NB4 (cell line): ENCODE measurements around the gene SEMA6D.
A peak's percentile ranks its signal among the peaks of the same experiment; 100 is the strongest.

Experiments used
- DNase-seq: peaks from one replicate; pipeline ENCODE4 v3.0.0; 2010; ENCODE audit warnings: low read depth
- H3K4me3 ChIP-seq: one replicate; pipeline ENCODE4 v1.5.1; 2011; ENCODE audit warnings: mild to moderate bottlenecking, low read depth, low read length, moderate library complexity
- CTCF ChIP-seq: IDR thresholded peaks from one replicate; pipeline ENCODE4 v1.5.1; 2012; ENCODE audit warnings: low read depth, low read length
- MAX ChIP-seq: IDR thresholded peaks from 2 replicates; pipeline ENCODE4 v1.6.1; 2011; ENCODE audit warnings: low read depth, low read length
- MYC ChIP-seq: IDR thresholded peaks from 2 replicates; pipeline ENCODE4 v1.6.1; 2011; ENCODE audit warnings: low read depth, low read length
- POLR2A ChIP-seq: IDR thresholded peaks from 2 replicates; pipeline ENCODE4 v1.6.1; 2011; ENCODE audit warnings: mild to moderate bottlenecking; ENCODE audit not compliant: insufficient read length; ENCODE audit errors: extremely low read depth

SEMA6D gene

GRCh38 chr15:47691882-47692281 is 25.4 kb upstream of the SEMA6D start:
- no peak overlapping the region for H3K4me3 ChIP-seq
- TF ChIP-seq CTCF, result no peak
- TF ChIP-seq MYC, result no peak
- TF ChIP-seq MAX, result no peak
- no peak for TF ChIP-seq POLR2A
- no peak for DNase-seq

GRCh38 chr15:47696351-47696750 is 21.0 kb upstream of the SEMA6D start:
- no peak overlapping the region for H3K4me3 ChIP-seq
- TF ChIP-seq MAX, result no peak
- no peak for TF ChIP-seq POLR2A
- TF ChIP-seq CTCF, result no peak
- TF ChIP-seq MYC, result no peak
- no peak for DNase-seq

- no peak for DNase-seq
- H3K4me3 ChIP-seq, result no peak overlapping the region
- TF ChIP-seq POLR2A, result no peak
- no peak for TF ChIP-seq MAX
- no peak for TF ChIP-seq MYC
- TF ChIP-seq CTCF, result no peak
Observed at GRCh38 chr15:47705281-47705997, 11.9 kb upstream of the SEMA6D start.

GRCh38 chr15:47707391-47707790 is 9.9 kb upstream of the SEMA6D start:
- DNase-seq, result no peak
- no peak overlapping the region for H3K4me3 ChIP-seq
- no peak for TF ChIP-seq MYC

- DNase-seq, result no peak
- H3K4me3 ChIP-seq, result no peak overlapping the region
- TF ChIP-seq CTCF, result no peak
- no peak for TF ChIP-seq MAX
- TF ChIP-seq POLR2A, result no peak
- no peak for TF ChIP-seq MYC
Observed at GRCh38 chr15:47708161-47708980, 8.9 kb upstream of the SEMA6D start.

GRCh38 chr15:47711655-47712054 is 5.7 kb upstream of the SEMA6D start:
- TF ChIP-seq MYC (no peak), POLR2A (no peak), CTCF (peak; percentile 27), MAX (no peak)
- H3K4me3 ChIP-seq, result no peak overlapping the region
- peak; percentile 22 for DNase-seq
